Measurements from ENCODE around the gene KCNMA1.

The KCNMA1 gene

DNA sequence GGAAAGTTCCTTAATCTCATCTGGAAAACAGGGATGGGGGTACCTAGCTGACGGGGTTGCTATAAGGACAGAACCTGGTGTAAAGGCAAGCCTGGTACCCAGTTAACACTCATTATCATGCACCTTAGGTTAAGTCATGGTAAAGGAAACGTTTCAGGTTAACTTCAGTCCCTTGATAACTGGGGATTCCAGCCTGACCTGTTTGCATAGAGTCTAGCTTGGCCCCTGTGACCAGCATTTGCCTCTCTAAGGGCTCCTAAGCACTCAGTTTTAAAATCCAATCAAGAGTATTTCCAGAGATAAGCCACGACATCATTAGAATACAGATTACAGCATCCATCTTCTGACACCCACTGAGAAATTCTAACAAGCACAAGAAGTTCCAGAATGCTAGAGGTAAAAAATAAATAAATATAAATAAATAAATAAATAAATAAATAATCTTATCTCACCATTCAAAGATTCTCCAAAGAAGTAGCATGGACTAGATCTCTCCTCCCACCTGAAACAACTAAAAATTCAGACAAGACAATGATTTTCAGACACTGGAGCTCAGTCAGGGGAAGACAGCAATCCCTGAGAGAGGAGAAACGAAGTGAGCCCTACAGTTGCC lies 184.6 kb downstream of the KCNMA1 start:
- Histone ChIP-seq H3K27ac (ENCODE audit: low read length) (no peak overlapping the region), H3K9ac (ENCODE audit: low read length in 2 of 2) (no peak overlapping the region), H3K36me3 (ENCODE audit: control insufficient read depth in 2 of 2, insufficient read depth in 2 of 2, low read length in 2 of 2) (no peaks in the 10 kb centered on the region), H3K9me3 (ENCODE audit: control insufficient read depth in 2 of 2, low read length in 2 of 2) (no peaks in the 10 kb centered on the region), H3K27me3 (ENCODE audit: control insufficient read depth in 1 of 2, insufficient read depth in 2 of 2, low read length in 2 of 2) (no peaks in the 10 kb centered on the region), H3K4me1 (ENCODE audit: control insufficient read depth, insufficient read depth, low read length) (peaks cover 9% of the 10 kb centered on the region), H3K4me3 (ENCODE audit: low read length in 2 of 2) (no peak overlapping the region)

DNA sequence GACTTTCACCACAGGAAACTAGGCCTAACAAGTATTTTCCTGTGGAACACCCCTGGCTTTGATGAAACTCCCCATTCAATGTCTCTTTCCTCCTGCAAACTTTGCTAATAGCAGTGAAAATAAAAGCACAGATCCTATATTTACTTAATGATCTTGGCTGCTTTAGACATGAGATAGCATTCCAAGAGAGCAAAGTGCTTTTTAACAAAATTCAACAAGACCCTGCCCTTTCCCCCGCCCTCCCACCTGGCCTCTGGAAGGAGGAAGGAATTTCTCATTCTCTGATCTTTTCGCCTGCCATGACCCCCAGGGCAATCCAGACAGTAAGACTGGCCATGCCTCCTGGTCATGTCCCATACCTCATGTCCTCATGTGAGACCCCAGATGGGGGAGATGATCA lies 185.7 kb downstream of the KCNMA1 start:
- Histone ChIP-seq H3K9me3 (ENCODE audit: control insufficient read depth in 2 of 2, low read length in 2 of 2) (no peaks in the 10 kb centered on the region), H3K36me3 (ENCODE audit: control insufficient read depth in 2 of 2, insufficient read depth in 2 of 2, low read length in 2 of 2) (no peaks in the 10 kb centered on the region), H3K27ac (ENCODE audit: low read length) (no peak overlapping the region), H3K27me3 (ENCODE audit: control insufficient read depth in 1 of 2, insufficient read depth in 2 of 2, low read length in 2 of 2) (no peaks in the 10 kb centered on the region), H3K4me1 (ENCODE audit: control insufficient read depth, insufficient read depth, low read length) (peaks cover 9% of the 10 kb centered on the region), H3K9ac (ENCODE audit: low read length in 2 of 2) (no peak overlapping the region), H3K4me3 (ENCODE audit: low read length in 2 of 2) (no peak overlapping the region)

DNA sequence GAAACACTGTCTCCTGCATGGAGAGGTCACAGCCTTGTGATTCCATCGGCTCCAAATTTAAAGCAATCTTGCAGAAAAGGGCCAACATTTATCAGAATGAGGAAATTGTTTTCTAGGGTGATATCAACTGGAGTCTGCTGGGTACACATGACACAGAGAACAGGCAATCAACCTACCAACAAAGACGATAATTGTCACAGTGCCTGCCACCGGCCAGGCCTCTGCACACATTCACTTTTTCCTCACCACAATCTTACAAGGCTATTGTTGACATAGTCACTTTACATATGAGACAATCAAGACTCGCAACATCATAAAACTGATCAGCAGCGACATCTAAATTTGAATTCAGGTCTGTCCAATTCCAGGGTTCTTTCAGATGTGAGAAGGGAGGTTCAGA lies 189.4 kb downstream of the KCNMA1 start:
- peaks cover 15% of the 10 kb centered on the region for H3K4me1 ChIP-seq (ENCODE audit: control insufficient read depth, insufficient read depth, low read length)
- H3K27ac ChIP-seq (ENCODE audit: low read length) = no peak overlapping the region
- no peak overlapping the region for H3K9ac ChIP-seq (ENCODE audit: low read length in 2 of 2)
- no peaks in the 10 kb centered on the region for H3K36me3 ChIP-seq (ENCODE audit: control insufficient read depth in 2 of 2, insufficient read depth in 2 of 2, low read length in 2 of 2)
- H3K9me3 ChIP-seq (ENCODE audit: control insufficient read depth in 2 of 2, low read length in 2 of 2) = no peaks in the 10 kb centered on the region
- no peaks in the 10 kb centered on the region for H3K27me3 ChIP-seq (ENCODE audit: control insufficient read depth in 1 of 2, insufficient read depth in 2 of 2, low read length in 2 of 2)
- H3K4me3 ChIP-seq (ENCODE audit: low read length in 2 of 2) = no peak overlapping the region

DNA sequence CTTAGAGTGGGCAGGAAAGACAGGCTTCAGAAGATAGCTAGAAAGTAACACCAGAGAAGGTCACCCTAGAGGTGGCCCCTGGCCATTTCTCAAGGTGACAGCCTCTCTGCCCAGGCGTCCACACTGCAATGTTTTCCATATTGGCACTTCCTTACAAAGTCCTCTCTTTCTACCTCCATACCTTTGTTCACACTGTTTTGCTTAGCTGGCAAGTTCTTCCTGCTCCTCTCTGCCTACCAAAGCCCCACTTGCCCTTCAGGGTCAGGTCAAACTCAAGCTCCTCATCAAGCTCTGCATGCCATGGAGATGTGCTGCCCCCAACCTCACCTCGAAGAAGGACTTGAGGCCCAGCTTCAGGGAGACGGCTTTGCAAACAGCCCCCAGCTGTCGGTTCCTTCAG lies 190.9 kb downstream of the KCNMA1 start:
- peaks cover 20% of the 10 kb centered on the region for H3K4me1 ChIP-seq (ENCODE audit: control insufficient read depth, insufficient read depth, low read length)
- no peaks in the 10 kb centered on the region for H3K27me3 ChIP-seq (ENCODE audit: control insufficient read depth in 1 of 2, insufficient read depth in 2 of 2, low read length in 2 of 2)
- H3K9ac ChIP-seq (ENCODE audit: low read length in 2 of 2) = no peak overlapping the region
- no peak overlapping the region for H3K4me3 ChIP-seq (ENCODE audit: low read length in 2 of 2)
- H3K9me3 ChIP-seq (ENCODE audit: control insufficient read depth in 2 of 2, low read length in 2 of 2) = no peaks in the 10 kb centered on the region
- H3K36me3 ChIP-seq (ENCODE audit: control insufficient read depth in 2 of 2, insufficient read depth in 2 of 2, low read length in 2 of 2) = no peaks in the 10 kb centered on the region
- no peak overlapping the region for H3K27ac ChIP-seq (ENCODE audit: low read length)

DNA sequence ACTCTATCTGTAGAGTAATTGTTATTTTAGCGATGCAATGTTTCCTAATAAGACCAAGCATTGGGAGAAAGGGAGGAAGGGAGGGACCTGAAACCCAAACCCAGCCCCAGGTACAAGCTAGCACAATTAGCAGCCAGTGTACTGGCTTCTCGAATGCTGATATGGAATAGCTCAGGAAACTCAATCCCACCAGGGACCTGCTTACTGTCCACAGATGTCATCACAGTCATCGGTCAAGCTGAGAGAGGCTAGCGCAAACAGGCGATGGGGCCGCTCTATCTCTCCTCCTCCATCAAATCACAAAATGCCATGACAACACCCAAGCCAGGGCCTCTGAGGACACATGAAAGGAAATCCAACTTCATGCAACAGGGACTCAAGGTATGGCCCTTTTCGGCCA lies 192.1 kb downstream of the KCNMA1 start:
- H3K4me1 ChIP-seq (ENCODE audit: control insufficient read depth, insufficient read depth, low read length) = peaks cover 21% of the 10 kb centered on the region
- no peak overlapping the region for H3K9ac ChIP-seq (ENCODE audit: low read length in 2 of 2)
- no peak overlapping the region for H3K27ac ChIP-seq (ENCODE audit: low read length)

DNA sequence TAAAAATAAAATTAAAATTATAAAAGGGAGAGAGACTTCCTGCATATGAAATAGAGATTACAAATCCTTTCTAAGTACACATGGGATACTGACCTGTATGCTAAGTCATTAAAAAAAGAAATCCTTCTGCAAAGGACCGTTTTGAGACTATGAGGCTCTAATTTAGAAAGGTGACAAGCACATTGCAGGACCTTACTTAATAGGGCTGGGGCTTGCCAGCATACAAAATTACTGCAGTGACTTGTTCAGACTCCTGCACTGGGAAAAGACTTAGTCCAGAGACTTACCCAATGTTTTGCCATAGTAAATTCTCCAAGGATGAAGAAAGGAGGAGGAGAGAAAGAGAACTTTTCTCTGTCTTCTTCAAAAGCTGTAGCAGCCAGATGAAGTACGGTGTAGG lies 193.6 kb downstream of the KCNMA1 start:
- Histone ChIP-seq H3K27me3 (ENCODE audit: control insufficient read depth in 1 of 2, insufficient read depth in 2 of 2, low read length in 2 of 2) (no peaks in the 10 kb centered on the region), H3K9ac (ENCODE audit: low read length in 2 of 2) (no peak overlapping the region), H3K9me3 (ENCODE audit: control insufficient read depth in 2 of 2, low read length in 2 of 2) (no peaks in the 10 kb centered on the region), H3K4me3 (ENCODE audit: low read length in 2 of 2) (no peak overlapping the region), H3K36me3 (ENCODE audit: control insufficient read depth in 2 of 2, insufficient read depth in 2 of 2, low read length in 2 of 2) (no peaks in the 10 kb centered on the region), H3K4me1 (ENCODE audit: control insufficient read depth, insufficient read depth, low read length) (peaks cover 24% of the 10 kb centered on the region), H3K27ac (ENCODE audit: low read length) (no peak overlapping the region)

More for the DNA sequence above, 192.1 kb downstream of the KCNMA1 start:
- no peaks in the 10 kb centered on the region for H3K36me3 ChIP-seq (ENCODE audit: control insufficient read depth in 2 of 2, insufficient read depth in 2 of 2, low read length in 2 of 2)
- H3K4me3 ChIP-seq (ENCODE audit: low read length in 2 of 2) = no peak overlapping the region
- H3K9me3 ChIP-seq (ENCODE audit: control insufficient read depth in 2 of 2, low read length in 2 of 2) = no peaks in the 10 kb centered on the region
- H3K27me3 ChIP-seq (ENCODE audit: control insufficient read depth in 1 of 2, insufficient read depth in 2 of 2, low read length in 2 of 2) = no peaks in the 10 kb centered on the region

DNA sequence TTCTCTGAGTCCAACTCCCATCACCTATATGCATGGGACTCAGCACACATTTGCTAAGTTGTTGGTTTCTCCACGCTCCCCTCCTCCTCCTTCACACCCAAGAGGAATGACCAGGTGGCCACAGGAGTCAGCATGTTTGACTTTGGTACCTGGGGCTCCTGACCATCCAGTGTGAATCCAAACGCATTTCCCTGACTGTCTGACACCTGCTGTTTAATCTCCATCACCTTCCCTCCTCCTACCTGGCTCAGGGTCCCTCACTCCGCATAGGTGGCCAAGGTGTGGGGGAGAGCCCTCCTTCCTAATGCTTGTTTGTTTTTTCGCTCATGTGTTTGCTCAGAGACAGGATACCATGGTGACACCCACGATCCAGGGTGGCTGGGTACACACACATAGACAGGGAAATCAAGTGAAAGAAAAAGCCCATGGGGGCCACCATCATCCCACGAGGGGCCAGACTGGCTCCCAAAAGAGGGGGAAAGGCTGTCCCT lies 194.9 kb downstream of the KCNMA1 start:
- H3K4me3 ChIP-seq (ENCODE audit: low read length in 2 of 2) = no peak overlapping the region

DNA sequence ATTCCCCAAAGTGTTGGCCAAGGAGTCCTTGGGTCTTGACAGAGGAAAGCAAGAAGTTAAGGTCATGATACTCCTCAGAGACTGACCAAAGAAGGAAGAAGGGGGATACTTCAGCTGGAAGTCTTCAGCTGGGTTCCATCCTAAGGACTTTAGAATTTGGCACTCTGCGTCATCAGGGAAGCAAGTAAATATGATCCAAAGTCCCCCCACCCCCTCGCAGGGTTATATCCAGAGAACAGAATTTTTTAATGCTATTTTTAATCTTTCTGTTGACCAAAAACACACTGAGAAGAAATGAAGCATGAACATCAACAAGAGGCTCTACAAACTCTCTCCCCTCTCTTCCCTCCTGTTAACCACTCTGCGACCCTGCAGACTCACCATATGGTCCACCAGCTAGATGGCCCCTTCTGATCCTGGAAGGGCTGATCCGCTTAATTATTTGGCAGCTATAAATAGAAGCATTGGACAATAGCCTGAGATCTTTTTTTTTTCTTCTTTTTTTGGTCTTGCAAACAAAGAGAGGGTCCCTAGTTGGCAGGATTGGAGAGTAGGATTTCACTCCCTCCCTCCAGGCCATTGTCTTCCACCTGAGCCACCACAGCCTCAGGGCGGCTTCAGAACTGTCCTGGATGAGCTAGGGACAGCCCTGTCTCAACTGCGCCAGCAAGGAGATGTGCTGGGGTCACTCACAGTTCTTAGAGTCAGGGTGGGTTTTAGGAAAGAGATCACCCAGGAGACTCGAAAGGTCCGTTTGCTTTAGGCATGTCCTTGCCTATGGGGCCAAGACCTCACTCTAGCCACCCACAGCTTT lies 196.0 kb downstream of the KCNMA1 start:
- Histone ChIP-seq H3K27me3 (ENCODE audit: control insufficient read depth in 1 of 2, insufficient read depth in 2 of 2, low read length in 2 of 2) (no peaks in the 10 kb centered on the region), H3K9ac (ENCODE audit: low read length in 2 of 2) (no peak overlapping the region), H3K4me3 (ENCODE audit: low read length in 2 of 2) (no peak overlapping the region), H3K36me3 (ENCODE audit: control insufficient read depth in 2 of 2, insufficient read depth in 2 of 2, low read length in 2 of 2) (no peaks in the 10 kb centered on the region), H3K27ac (ENCODE audit: low read length) (no peak overlapping the region), H3K4me1 (ENCODE audit: control insufficient read depth, insufficient read depth, low read length) (peaks cover 20% of the 10 kb centered on the region), H3K9me3 (ENCODE audit: control insufficient read depth in 2 of 2, low read length in 2 of 2) (no peaks in the 10 kb centered on the region)

More for the DNA sequence above, 194.9 kb downstream of the KCNMA1 start:
- no peak overlapping the region for H3K9ac ChIP-seq (ENCODE audit: low read length in 2 of 2)
- no peak overlapping the region for H3K27ac ChIP-seq (ENCODE audit: low read length)
- peaks cover 18% of the 10 kb centered on the region for H3K4me1 ChIP-seq (ENCODE audit: control insufficient read depth, insufficient read depth, low read length)
- H3K9me3 ChIP-seq (ENCODE audit: control insufficient read depth in 2 of 2, low read length in 2 of 2) = no peaks in the 10 kb centered on the region
- H3K36me3 ChIP-seq (ENCODE audit: control insufficient read depth in 2 of 2, insufficient read depth in 2 of 2, low read length in 2 of 2) = no peaks in the 10 kb centered on the region
- H3K27me3 ChIP-seq (ENCODE audit: control insufficient read depth in 1 of 2, insufficient read depth in 2 of 2, low read length in 2 of 2) = no peaks in the 10 kb centered on the region

DNA sequence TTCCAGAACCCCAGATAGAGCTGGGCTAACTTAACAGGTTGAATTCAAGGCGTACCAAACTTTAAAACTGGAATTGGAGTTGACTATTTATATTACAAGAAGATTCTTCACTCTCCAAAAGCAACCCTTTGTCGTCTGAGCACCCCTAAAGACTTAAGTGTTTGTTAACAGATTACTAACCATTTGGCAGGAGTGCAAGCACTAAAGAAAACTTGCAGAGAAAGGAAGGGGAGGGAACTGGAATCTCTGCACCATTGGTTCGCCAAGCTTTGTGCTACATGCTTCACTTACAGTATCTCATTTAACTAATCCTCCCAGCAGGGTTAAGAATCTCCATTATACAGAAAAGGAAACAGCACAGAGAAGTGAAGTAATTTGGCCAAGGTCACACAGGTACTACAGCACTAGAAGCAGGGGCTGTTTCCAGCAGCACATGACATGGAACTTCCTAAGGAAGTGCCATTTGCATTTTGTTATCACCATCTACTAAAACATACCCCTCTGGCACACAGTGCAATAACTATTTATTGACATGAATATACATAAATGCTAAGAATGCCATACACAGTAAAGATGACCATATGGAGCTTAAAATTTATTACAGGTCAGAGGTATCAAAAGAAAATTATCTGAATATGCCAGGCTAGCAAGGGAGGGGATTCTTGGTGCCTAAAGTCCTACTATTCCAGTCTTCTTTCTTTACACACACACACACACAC lies 201.2 kb downstream of the KCNMA1 start:
- Histone ChIP-seq H3K27ac (ENCODE audit: low read length) (no peak overlapping the region), H3K36me3 (ENCODE audit: control insufficient read depth in 2 of 2, insufficient read depth in 2 of 2, low read length in 2 of 2) (no peaks in the 10 kb centered on the region), H3K9ac (ENCODE audit: low read length in 2 of 2) (no peak overlapping the region), H3K27me3 (ENCODE audit: control insufficient read depth in 1 of 2, insufficient read depth in 2 of 2, low read length in 2 of 2) (no peaks in the 10 kb centered on the region), H3K4me1 (ENCODE audit: control insufficient read depth, insufficient read depth, low read length) (peaks cover 14% of the 10 kb centered on the region), H3K4me3 (ENCODE audit: low read length in 2 of 2) (no peak overlapping the region), H3K9me3 (ENCODE audit: control insufficient read depth in 2 of 2, low read length in 2 of 2) (no peaks in the 10 kb centered on the region)

DNA sequence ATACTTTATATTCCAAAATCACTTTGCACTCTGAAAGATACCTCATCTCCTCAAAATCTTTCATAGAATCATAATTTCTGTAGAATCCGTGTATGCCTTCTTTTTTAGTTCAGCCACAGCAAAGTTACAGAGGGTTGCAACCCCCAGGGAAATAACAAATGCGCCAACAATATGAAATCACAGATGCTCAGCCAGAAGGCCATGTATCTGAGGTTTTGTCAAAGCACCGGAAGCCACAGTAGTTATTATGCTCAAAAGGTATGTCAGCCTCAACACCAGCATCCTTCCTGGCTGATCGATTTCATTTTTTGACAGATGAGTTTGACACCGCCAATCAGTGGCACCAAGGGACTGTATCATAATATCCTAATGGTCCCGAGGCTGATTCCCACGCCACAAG lies 204.1 kb downstream of the KCNMA1 start:
- Histone ChIP-seq H3K4me1 (ENCODE audit: control insufficient read depth, insufficient read depth, low read length) (peaks cover 14% of the 10 kb centered on the region), H3K36me3 (ENCODE audit: control insufficient read depth in 2 of 2, insufficient read depth in 2 of 2, low read length in 2 of 2) (no peaks in the 10 kb centered on the region), H3K4me3 (ENCODE audit: low read length in 2 of 2) (no peak overlapping the region), H3K9me3 (ENCODE audit: control insufficient read depth in 2 of 2, low read length in 2 of 2) (no peaks in the 10 kb centered on the region), H3K27ac (ENCODE audit: low read length) (no peak overlapping the region), H3K9ac (ENCODE audit: low read length in 2 of 2) (no peak overlapping the region), H3K27me3 (ENCODE audit: control insufficient read depth in 1 of 2, insufficient read depth in 2 of 2, low read length in 2 of 2) (no peaks in the 10 kb centered on the region)
